Keratinocyte (primary cell): Measurements from ENCODE around the gene TMCO4.

ENCODE experiments used
- CTCF ChIP-seq, 3 experiments: IDR thresholded peaks in 1 of 3; conservative IDR thresholded peaks in 1 of 3; optimal IDR thresholded peaks in 1 of 3; 2 replicates in 2 of 3; 3 replicates in 1 of 3; pipeline versions ENCODE3 to v1.5.1; 2011; ENCODE audit warnings: low read length in 3 of 3, mild to moderate bottlenecking in 3 of 3, moderate library complexity in 2 of 3, control low read depth in 1 of 3, inconsistent platforms in 1 of 3; ENCODE audit not compliant: insufficient read depth in 2 of 3; ENCODE audit errors: extremely low read depth in 1 of 3
- EZH2 ChIP-seq: IDR thresholded peaks from one replicate; pipeline ENCODE4 v1.6.1; 2012; ENCODE audit warnings: inconsistent platforms, mild to moderate bottlenecking, low read length, moderate library complexity

DNA sequence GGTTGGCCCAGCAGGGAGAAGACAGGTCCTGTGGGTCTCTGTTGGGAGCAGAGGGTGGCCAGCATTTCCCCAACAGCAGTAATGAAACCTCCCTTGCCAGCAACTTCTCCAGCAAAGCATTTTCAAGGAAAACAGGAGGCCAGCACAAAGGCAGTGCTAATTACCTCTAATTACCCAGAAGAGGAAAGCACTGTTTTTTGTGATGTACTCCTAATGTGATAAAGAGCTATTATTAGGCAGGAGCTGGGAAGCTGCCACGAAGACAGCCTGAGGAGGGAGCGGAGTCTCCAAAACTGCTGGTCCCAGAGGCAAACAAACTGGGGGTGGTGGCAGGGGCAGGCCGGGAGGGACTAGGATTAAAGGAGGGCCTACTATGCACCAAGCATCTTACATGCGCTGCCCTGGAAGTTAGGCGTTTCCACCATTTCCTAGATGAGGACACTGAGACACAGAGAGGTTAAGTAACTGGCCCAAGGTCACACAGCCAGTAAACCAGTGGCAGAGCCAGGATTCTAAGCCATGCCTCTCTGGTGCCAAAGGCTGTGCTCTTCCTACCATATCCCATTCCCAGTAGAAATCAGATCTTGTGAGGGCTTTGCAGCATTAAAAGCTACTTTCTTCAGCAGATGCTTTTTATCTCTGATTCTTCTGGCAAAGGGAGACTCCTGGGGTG, 110.5 kb downstream of the TMCO4 start:
- TF ChIP-seq CTCF (optimal IDR thresholded peaks at IDR 0.05 in 1 of 3, IDR thresholded peaks at IDR 0.05 in 1 of 3, conservative IDR thresholded peaks at IDR 0.05 in 1 of 3; ENCODE audit: extremely low read depth in 1 of 3, insufficient read depth in 2 of 3, low read length in 3 of 3) (no peak), EZH2 (no peak)
